HL-60 (cell line): ENCODE results near the gene RAPGEF2.

ENCODE experiments used
- CTCF ChIP-seq: IDR thresholded peaks from one replicate; pipeline ENCODE4 v1.5.1; 2011; ENCODE audit warnings: low read length, control low read depth, inconsistent platforms; ENCODE audit not compliant: insufficient read depth
- POLR2AphosphoS5 ChIP-seq: IDR thresholded peaks from 2 replicates; pipeline ENCODE4 v1.6.1; 2012; ENCODE audit warnings: low read depth

GRCh38 chr4:159148441-159148840 is 45.6 kb downstream of the RAPGEF2 start:
- TF ChIP-seq CTCF (no peak), POLR2AphosphoS5 (no peak)
